Stimulated activated naive CD8-positive, alpha-beta T cell treated with anti-CD3 and anti-CD28 coated beads, Interleukin-15, amount 100 ng/mL, for 72 hours (primary cell): Measurements from ENCODE around the gene GABRG2.
"Not testable (repeated sequence)": the region's sequence is repeated elsewhere in the genome, so short reads cannot be mapped to it uniquely, and the experiment has no call there.

Experiments
- ATAC-seq: fragments of 150-1000 bp; cut with Tn5 transposase; 2 replicates; pipeline ENCODE4 v1.10.0; 2021; ENCODE audit warnings: mild to moderate bottlenecking, moderate library complexity
- DNase-seq, 2 donors: peaks; one replicate each; pipeline ENCODE4 v3.0.0; 2021 to 2022
- H3K27ac Mint-ChIP-seq, 2 donors: one replicate each; pipeline ENCODE4 v1.8.0; 2022; ENCODE audit warnings: mild to moderate bottlenecking in 2 of 2, mixed read lengths in 2 of 2, moderate library complexity in 2 of 2
- H3K27me3 Mint-ChIP-seq: one replicate; pipeline ENCODE4 v1.8.0; 2022; ENCODE audit warnings: mixed read lengths
- H3K4me1 Mint-ChIP-seq: one replicate; pipeline ENCODE4 v1.8.0; 2022; ENCODE audit warnings: mild to moderate bottlenecking, mixed read lengths
- H3K4me3 Mint-ChIP-seq, 2 donors: one replicate each; pipeline ENCODE4 v1.8.0; 2022; ENCODE audit warnings: mild to moderate bottlenecking in 2 of 2, mixed read lengths in 2 of 2, moderate library complexity in 1 of 2
- H3K9me3 Mint-ChIP-seq, 2 donors: one replicate each; pipeline ENCODE4 v1.8.0; 2022; ENCODE audit warnings: mixed read lengths in 2 of 2

GABRG2 gene

DNA sequence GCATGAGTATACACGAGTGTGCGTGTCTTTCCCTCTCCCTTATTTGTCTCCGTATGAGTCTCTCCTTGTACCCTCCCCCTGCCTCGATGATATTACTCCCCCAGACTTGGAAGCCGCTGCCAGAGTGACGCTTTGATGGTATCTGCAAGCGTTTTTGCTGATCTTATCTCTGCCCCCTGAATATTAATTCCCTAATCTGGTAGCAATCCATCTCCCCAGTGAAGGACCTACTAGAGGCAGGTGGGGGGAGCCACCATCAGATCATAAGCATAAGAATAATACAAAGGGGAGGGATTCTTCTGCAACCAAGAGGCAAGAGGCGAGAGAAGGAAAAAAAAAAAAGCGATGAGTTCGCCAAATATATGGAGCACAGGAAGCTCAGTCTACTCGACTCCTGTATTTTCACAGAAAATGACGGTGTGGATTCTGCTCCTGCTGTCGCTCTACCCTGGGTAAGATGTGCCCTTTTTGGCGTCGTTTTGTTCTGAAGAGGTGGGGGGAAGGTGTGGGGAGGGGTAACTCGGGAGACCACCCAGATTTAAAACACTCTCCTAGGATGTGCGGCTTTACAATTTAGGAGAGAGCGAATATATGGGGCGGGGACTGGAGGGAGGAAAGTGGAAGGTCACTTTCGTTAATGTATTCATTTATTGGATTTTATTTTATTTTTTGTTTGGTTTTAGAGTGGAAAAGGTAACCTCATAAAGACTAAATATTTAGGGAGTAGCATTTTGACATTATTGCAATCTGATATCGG is at the start of gene GABRG2:
GABRG2 (plus strand) TSS at position 119 of the 757 bp plus-strand sequence; CDS start at position 346, 227 bp downstream.
- Mint-ChIP-seq H3K27me3 (peaks cover 15% of the 10 kb centered on the region), H3K9me3 (peaks cover 5 to 22% of the 10 kb centered on the region in 2 donors), H3K27ac (no peak within 1 kb of the TSS), H3K4me1 (no peaks in the 10 kb centered on the region), H3K4me3 (no peak within 1 kb of the TSS)
- DNase-seq, result no peak
- ATAC-seq, result no peak

GRCh38 chr5:162025312-162025711 is 42.3 kb upstream of the GABRG2 start:
- Mint-ChIP-seq H3K27ac (no peak overlapping the region), H3K9me3 (peaks cover 9 to 19% of the 10 kb centered on the region in 2 donors), H3K27me3 (no peaks in the 10 kb centered on the region), H3K4me3 (no peak overlapping the region), H3K4me1 (no peaks in the 10 kb centered on the region)
- no peak for ATAC-seq
- DNase-seq, result no peak

DNA sequence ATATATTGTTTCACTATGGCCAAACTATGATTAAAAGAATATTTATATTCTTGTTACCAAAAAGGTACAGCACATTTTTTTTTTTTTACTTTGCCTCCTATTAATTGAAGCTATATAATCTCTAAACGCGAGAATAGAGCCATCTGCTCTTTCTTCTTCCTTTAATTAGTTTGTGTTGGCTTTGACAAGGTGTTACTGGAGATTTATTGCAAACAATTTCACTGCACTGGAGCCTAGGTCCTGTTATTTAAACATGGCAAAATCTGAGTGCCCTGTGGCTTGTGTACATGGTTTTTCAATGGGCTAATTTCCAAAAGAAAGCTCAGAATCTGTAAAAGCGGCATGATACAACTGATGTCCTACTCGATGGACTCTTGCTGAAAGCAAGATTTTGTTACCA is 40.8 kb upstream of the GABRG2 start:
- ATAC-seq (no peak), DNase-seq (no peak)
- H3K4me3 Mint-ChIP-seq, result no peak overlapping the region
- peaks cover 8 to 9% of the 10 kb centered on the region in 2 donors for H3K9me3 Mint-ChIP-seq
- no peak overlapping the region for H3K27ac Mint-ChIP-seq
- no peaks in the 10 kb centered on the region for H3K27me3 Mint-ChIP-seq
- H3K4me1 Mint-ChIP-seq, result no peaks in the 10 kb centered on the region

DNA sequence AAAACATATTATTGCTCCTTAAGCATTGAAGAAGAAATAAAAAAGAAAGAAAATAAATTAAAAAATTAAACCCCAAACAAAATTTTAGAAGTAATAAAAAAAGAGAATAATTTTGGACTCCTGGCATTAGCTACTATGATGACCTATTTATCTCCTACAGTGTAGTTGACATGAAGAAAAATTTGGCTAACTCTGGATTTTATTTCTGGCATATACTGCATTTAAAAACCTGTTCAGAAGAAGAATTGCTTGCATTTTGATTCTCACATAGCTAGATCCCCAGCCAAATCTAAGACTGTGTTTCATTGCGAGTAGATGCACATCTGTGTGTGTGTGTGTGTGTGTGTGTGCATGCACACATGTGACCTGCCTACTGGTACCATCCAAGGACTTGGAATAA is 30.1 kb upstream of the GABRG2 start:
- no peak overlapping the region for H3K4me3 Mint-ChIP-seq

GRCh38 chr5:162047279-162047678 is 20.3 kb upstream of the GABRG2 start:
- Mint-ChIP-seq H3K27ac (no peak overlapping the region), H3K9me3 (peaks cover 0 to 3% of the 10 kb centered on the region in 2 donors), H3K4me1 (no peaks in the 10 kb centered on the region), H3K4me3 (no peak overlapping the region), H3K27me3 (no peaks in the 10 kb centered on the region)
- DNase-seq, result no peak
- ATAC-seq, result no peak

More for the DNA sequence above, 30.1 kb upstream of the GABRG2 start:
- DNase-seq (no peak), ATAC-seq (no peak)
- peaks cover 0 to 5% of the 10 kb centered on the region in 2 donors for H3K9me3 Mint-ChIP-seq
- no peaks in the 10 kb centered on the region for H3K27me3 Mint-ChIP-seq
- H3K4me1 Mint-ChIP-seq, result no peaks in the 10 kb centered on the region
- H3K27ac Mint-ChIP-seq, result no peak overlapping the region

DNA sequence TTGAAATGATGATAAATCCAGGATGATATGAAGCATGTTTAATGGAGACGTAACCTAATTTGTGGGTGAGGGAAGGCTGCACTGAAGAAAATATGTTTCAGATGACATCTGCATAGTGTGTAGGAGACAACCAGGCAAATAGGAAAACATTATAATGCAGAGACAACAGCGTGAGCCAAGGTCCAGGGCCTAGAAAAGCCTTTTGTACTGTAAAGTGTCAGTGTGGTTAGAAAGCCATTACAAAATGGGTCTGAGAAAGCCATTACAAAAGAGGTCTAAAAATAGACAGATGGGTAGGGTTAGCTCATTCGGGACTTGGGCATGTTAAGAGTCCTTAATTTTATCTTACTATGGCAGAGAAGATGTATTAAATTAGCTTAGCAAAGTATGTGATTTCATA is 14.9 kb upstream of the GABRG2 start:
- Mint-ChIP-seq H3K9me3 (peaks cover 10 to 15% of the 10 kb centered on the region in 2 donors), H3K4me1 (no peaks in the 10 kb centered on the region), H3K27ac (no peak overlapping the region), H3K27me3 (no peaks in the 10 kb centered on the region), H3K4me3 (no peak overlapping the region)
- no peak for DNase-seq
- ATAC-seq, result no peak

- DNase-seq, ATAC-seq, H3K27ac Mint-ChIP-seq, H3K4me3 Mint-ChIP-seq, H3K4me1 Mint-ChIP-seq, H3K27me3 Mint-ChIP-seq: not testable (repeated sequence)
- H3K9me3 Mint-ChIP-seq, result peaks cover 10 to 15% of the 10 kb centered on the region in 2 donors
Observed at GRCh38 chr5:162055095-162055494, 12.5 kb upstream of the GABRG2 start.

DNA sequence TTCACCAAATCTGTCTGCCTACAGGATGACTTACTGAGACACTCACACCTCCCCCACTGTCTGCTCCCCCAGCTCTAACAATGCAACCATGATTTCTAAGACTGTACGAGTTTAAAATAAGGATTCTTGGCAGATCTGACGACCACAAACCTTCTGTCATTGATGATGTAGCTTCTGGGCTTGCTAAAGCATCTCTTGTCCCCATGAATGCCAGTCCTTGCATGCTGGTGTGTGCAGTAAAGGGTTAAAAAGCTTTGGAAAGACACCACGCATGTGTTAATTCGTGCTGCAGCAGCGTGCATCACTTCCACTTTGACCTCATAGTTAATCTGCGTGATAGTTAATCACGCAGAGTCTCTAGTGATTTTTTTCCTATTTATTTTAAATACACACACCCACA is 411 bp upstream of the GABRG2 start:
- ATAC-seq (no peak), DNase-seq (no peak)
- Mint-ChIP-seq H3K27me3 (peaks cover 15% of the 10 kb centered on the region), H3K4me1 (no peaks in the 10 kb centered on the region), H3K4me3 (no peak overlapping the region), H3K27ac (no peak overlapping the region), H3K9me3 (peaks cover 5 to 22% of the 10 kb centered on the region in 2 donors)

GRCh38 chr5:162068412-162068811 is 839 bp downstream of the GABRG2 start:
- Mint-ChIP-seq H3K27ac (no peak overlapping the region), H3K4me3 (no peak overlapping the region), H3K27me3 (peaks cover 15% of the 10 kb centered on the region), H3K4me1 (no peaks in the 10 kb centered on the region), H3K9me3 (peaks cover 5 to 22% of the 10 kb centered on the region in 2 donors)
- ATAC-seq, result no peak
- DNase-seq, result no peak

GRCh38 chr5:162068936-162069335 is 1.4 kb downstream of the GABRG2 start:
- peaks cover 15% of the 10 kb centered on the region for H3K27me3 Mint-ChIP-seq
- no peak overlapping the region for H3K27ac Mint-ChIP-seq
- H3K9me3 Mint-ChIP-seq, result peaks cover 5 to 22% of the 10 kb centered on the region in 2 donors
- H3K4me3 Mint-ChIP-seq, result no peak overlapping the region
- ATAC-seq (no peak), DNase-seq (no peak)
- H3K4me1 Mint-ChIP-seq, result no peaks in the 10 kb centered on the region

DNA sequence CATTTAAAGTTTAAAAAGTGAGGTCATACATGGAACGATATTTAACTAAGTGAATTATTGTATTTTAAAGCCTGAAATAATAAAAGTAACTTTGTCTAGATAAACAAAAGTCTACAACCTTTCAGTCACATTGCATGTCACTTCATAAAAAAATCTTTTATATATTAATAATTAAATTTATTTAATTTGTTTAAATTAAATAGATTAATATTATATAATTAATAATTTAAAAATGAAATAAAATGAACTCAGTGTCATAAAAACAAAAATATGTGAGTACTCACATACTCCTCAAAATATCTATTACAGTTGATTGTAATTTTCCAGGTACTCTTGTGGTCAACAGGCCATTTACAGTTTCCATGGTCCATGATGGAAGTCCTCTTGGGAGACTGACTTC is 11.2 kb downstream of the GABRG2 start:
- Mint-ChIP-seq H3K9me3 (no peaks in the 10 kb centered on the region), H3K4me3 (no peak overlapping the region), H3K4me1 (no peaks in the 10 kb centered on the region), H3K27ac (no peak overlapping the region), H3K27me3 (no peaks in the 10 kb centered on the region)
- ATAC-seq (no peak), DNase-seq (no peak)

- Mint-ChIP-seq H3K4me1 (no peaks in the 10 kb centered on the region), H3K4me3 (no peak overlapping the region), H3K9me3 (peaks cover 0 to 14% of the 10 kb centered on the region in 2 donors), H3K27ac (no peak overlapping the region), H3K27me3 (no peaks in the 10 kb centered on the region)
- ATAC-seq (no peak), DNase-seq (no peak)
Observed at GRCh38 chr5:162091336-162091735, 23.8 kb downstream of the GABRG2 start.

DNA sequence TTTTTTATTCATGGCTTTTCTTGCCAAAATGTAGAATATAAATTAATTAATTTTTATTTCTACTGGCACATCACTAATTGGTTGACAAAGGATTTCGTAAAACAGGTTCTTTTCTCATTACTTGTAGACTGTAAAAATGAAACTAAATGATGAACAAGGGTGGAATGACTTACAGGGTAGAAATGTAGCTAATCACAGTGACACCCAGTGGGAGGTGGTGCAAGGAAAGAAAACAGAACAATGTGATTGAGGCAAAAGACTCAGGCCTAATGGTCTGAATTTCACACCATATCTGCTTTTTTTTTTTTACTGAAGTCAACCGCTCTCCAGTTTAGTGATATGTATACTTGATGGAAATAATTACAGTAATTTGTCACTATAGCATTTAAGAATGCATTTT is 28.9 kb downstream of the GABRG2 start:
- Mint-ChIP-seq H3K27ac (no peak overlapping the region), H3K4me3 (no peak overlapping the region), H3K4me1 (no peaks in the 10 kb centered on the region), H3K9me3 (peaks cover 0 to 6% of the 10 kb centered on the region in 2 donors), H3K27me3 (no peaks in the 10 kb centered on the region)
- no peak for ATAC-seq
- no peak for DNase-seq

- peaks cover 6 to 25% of the 10 kb centered on the region in 2 donors for H3K9me3 Mint-ChIP-seq
- H3K4me1 Mint-ChIP-seq, result no peaks in the 10 kb centered on the region
Observed at GRCh38 chr5:162107591-162107990, 40.0 kb downstream of the GABRG2 start.

GRCh38 chr5:162119801-162120200 is 52.2 kb downstream of the GABRG2 start:
- Mint-ChIP-seq H3K27ac (no peak overlapping the region), H3K4me3 (no peak overlapping the region), H3K9me3 (peaks cover 0 to 10% of the 10 kb centered on the region in 2 donors), H3K27me3 (no peaks in the 10 kb centered on the region), H3K4me1 (no peaks in the 10 kb centered on the region)
- ATAC-seq (no peak), DNase-seq (no peak)

More at GRCh38 chr5:162107591-162107990, 40.0 kb downstream of the GABRG2 start:
- Mint-ChIP-seq H3K4me3 (no peak overlapping the region), H3K27me3 (no peaks in the 10 kb centered on the region), H3K27ac (no peak overlapping the region)
- DNase-seq (no peak), ATAC-seq (no peak)

DNA sequence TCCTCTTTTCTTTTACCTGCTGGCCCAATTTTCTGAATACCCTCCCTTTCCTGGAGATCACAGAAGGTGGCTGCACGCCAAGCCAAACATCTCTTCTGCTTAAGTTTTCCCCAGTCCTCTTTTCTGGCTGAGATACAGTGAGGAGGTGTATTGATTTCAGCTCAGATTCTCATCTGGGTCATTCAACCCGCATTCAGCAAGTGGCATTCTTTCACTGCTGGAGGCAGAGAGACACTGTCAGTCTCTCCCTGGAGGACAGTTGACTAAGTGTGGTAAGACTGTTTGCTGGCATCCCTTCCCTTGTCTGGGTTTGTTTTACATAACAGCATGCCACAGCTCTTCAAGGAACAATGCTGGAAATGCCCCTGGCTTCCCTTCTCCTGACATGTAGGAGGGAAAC is 60.5 kb downstream of the GABRG2 start:
- H3K9me3 Mint-ChIP-seq, result peaks cover 13 to 21% of the 10 kb centered on the region in 2 donors
- H3K27me3 Mint-ChIP-seq, result no peaks in the 10 kb centered on the region
- ATAC-seq (no peak), DNase-seq (no peak)
- no peak overlapping the region for H3K27ac Mint-ChIP-seq
- no peak overlapping the region for H3K4me3 Mint-ChIP-seq
- H3K4me1 Mint-ChIP-seq, result no peaks in the 10 kb centered on the region

GRCh38 chr5:162132348-162132747 is 64.8 kb downstream of the GABRG2 start:
- ATAC-seq (no peak), DNase-seq (no peak)
- Mint-ChIP-seq H3K4me1 (no peaks in the 10 kb centered on the region), H3K27me3 (no peaks in the 10 kb centered on the region), H3K27ac (no peak overlapping the region), H3K9me3 (peaks cover 5 to 7% of the 10 kb centered on the region in 2 donors), H3K4me3 (no peak overlapping the region)
